Measurements from ENCODE around the gene TMIGD2.
"Not testable (repeated sequence)": the region's sequence is repeated elsewhere in the genome, so short reads cannot be mapped to it uniquely, and the experiment has no call there.

The TMIGD2 gene

DNA sequence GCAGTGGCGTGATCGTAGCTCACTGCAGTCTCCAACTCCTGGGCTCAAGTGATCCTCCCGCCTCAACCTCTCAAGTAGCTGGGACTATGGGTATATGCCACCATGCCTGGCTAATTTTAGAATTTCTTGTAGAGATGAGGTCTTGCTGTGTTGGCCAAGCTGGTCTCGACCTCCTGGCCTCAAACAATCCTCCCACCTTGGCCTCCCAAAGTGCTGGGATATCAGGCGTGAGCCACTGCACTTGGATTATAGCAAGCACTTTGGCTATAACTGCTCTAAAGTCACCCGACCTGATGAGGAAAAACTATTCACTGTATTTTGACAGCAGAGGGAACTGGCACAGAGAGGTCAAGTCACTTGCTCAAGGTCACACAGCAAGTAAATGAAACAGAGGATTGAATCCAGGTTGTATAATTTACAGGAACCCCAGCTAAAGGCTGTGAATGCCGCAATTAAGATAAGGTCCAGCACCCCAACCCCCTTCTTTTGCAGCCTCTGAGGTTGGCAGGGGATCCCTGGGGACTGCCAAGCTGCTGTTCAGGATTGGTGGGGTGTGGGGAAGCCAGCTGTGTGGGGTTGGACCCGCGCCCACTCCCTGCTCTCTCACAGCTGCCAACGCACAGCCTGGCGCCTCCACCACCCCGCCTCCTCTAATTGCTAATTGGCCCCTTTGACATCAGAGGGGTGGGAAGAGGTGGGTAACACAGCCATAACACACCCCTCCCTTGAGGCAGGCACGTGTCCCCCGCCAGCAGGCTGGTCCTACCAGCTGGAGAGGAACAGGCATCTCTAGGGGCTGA is 6.0 kb downstream of the TMIGD2 start:
- DNase-seq (ENCODE audit: low read depth): no peak

DNA sequence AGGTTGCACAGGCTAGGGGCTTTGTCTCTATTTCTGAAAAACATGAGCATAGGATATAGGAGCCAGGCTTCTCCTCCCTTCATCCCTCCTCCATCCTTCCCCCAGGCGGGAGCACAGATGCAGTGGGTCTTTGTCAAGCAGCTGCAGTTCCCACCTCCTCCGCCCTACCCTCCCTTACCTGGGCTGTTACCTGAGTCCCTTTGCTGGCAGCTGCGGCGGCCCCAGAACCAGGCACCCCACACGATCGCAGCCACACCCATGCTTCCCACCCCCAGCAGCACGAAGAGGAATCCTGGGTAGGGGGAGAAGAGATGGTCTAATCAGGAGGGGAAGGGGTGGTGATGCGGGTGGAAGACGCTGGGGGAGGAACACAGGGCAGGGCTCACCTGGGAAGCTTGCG is 7.8 kb downstream of the TMIGD2 start:
- no peak for DNase-seq (ENCODE audit: low read depth)

DNA sequence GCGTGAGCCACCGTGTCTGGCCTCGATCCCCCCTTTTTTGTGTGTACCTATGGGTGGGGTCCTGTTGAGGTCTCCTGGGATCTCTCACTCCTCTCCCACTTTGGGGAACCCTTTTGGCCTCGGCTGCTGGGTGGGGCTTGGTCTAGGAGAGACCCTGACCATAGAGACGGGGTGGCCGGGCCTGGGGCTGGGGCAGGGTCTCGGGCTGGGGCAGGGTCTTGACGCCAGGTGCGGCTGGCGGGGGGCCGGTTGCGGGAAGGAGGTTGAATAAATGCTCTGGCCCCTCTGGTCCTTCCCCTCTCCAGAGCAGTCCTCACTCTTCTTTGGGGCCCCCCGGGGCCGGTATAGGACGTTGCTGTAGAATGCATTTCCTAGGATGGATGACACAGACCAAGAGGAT is 9.7 kb downstream of the TMIGD2 start:
- DNase-seq (ENCODE audit: low read depth): no peak

DNA sequence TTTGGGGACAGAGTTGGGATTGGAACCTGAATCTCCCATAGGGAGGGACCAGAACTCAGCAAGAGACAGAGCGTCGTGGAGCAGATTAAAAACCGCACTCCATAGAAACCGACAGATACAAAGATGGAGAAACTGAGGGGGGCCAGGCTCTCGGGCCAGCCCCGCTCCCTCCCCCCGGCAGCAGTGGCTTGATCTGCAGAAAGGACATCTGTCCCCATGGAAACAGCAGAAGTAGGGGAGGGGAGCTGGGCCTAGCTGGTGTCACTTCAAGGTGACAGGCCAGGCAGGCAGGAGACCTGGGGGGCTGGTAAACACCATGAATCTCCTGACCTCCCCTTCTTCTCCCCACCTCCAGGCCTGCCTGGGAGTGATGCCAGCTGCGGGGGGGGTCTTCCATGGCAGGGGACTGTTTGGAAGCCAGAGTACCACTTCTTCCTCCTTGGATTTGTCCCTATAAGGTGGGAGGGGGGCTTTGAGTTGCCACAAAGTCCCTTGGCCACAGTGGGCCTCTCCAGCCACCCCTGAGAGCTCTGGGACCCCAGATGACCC is 10.9 kb downstream of the TMIGD2 start:
- no peak for DNase-seq (ENCODE audit: low read depth)

- DNase-seq (ENCODE audit: low read depth): no peak
Measured at GRCh38 chr19:4288091-4288777, 14.0 kb downstream of the TMIGD2 start.

- DNase-seq (ENCODE audit: low read depth): not testable (repeated sequence)
Measured at GRCh38 chr19:4286141-4286540, 16.0 kb downstream of the TMIGD2 start.

DNA sequence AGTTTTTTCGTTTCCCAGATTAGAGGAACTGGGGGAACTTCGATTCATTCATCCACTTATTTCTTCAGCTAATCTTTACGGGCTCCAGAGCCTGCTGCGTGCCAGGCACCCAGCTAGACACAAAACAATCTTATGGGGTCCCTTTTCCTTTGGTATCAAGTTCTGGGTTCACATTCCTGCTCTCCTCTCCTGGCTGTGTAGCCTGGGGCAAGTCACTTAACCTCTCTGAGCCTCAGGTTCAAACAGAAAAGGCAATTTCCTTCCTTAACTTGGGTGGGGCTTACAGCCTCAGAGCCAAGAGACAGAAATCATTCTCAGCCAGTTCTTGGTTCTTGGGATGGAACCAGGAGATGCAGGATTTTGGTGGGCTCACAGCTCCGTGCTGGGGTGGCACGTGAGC is 17.2 kb downstream of the TMIGD2 start:
- DNase-seq (ENCODE audit: low read depth): no peak

GRCh38 chr19:4284176-4284958 is 17.8 kb downstream of the TMIGD2 start:
- no peak for DNase-seq (ENCODE audit: low read depth)

DNA sequence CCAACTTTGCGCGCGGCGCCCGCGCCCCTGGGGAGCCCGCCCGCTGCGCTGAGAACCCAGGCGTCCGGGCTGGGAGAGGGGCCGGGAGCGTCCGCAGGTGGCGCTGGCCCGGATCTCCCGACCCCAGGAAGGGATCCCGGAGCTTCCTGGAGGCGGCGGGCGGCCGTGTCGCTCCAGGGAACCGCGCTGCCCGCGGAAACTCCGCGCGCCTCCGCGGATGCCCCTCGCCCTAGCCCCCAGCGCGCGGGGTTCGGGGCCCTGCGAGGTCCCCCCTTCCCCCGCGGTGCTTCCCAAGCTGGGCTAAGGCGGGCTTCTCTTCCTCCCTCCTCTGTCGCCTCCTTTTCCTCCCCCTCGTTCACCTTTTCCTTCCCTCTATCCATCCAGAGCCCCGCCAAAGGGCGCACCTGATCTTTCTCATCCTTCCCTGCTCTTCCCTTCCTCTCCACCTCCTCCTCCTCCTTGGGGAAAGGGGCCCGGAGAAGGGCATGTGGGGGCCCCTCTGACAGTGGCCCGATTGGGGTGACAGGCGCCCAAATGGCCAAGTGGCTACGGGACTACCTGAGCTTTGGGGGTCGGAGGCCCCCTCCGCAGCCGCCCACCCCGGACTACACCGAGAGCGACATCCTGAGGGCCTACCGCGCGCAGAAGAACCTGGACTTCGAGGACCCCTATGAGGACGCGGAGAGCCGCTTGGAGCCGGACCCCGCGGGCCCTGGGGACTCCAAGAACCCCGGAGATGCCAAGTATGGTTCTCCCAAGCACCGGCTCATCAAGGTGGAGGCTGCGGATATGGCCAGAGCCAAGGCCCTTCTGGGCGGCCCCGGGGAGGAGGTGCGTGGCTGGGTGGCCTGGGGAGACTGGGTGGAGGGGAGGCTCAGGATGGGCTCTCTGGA is 22.4 kb downstream of the TMIGD2 start:
- no peak for DNase-seq (ENCODE audit: low read depth)

DNA sequence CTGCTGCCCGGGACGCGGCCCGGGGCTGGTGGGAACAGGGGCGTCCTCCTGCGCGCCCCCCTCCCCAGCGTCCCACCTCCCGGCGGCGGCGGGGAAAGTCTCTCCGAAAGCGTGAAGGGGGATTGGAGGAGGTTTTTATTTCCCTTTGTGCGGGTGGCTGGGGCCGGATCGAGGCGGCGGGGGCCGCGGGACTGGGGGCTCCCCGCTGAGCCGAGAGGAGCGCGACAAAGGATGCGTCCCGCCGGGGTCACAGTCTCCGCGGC is 23.0 kb downstream of the TMIGD2 start:
- DNase-seq (ENCODE audit: low read depth): no peak

GRCh38 chr19:4278419-4279266 is 23.5 kb downstream of the TMIGD2 start, which contains the start of gene SHD:
SHD (plus strand) TSS chr19:4279266; CDS start chr19:4280064, 798 bp downstream.
- no peak for DNase-seq (ENCODE audit: low read depth)

- no peak for DNase-seq (ENCODE audit: low read depth)
Measured at GRCh38 chr19:4278010-4278409, 24.2 kb downstream of the TMIGD2 start.

GRCh38 chr19:4277191-4277696 is 24.9 kb downstream of the TMIGD2 start:
- no peak for DNase-seq (ENCODE audit: low read depth)

DNA sequence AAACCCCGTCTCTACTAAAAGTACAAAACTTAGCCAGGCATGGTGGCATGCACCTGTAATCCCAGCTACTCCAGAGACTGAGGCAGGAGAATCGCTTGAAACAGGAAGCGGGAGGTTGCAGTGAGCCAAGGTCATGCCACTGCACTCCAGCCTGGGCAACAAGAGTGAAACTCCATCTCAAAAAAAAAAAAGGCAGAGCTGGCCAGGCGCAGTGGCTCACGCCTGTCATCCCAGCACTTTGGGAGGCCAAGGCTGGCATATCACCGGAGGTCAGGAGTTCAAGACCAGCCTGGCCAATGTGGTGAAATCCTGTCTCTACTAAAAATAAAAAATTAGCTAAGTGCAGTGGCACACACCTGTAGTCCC is 27.9 kb downstream of the TMIGD2 start:
- DNase-seq (ENCODE audit: low read depth): not testable (repeated sequence)

DNA sequence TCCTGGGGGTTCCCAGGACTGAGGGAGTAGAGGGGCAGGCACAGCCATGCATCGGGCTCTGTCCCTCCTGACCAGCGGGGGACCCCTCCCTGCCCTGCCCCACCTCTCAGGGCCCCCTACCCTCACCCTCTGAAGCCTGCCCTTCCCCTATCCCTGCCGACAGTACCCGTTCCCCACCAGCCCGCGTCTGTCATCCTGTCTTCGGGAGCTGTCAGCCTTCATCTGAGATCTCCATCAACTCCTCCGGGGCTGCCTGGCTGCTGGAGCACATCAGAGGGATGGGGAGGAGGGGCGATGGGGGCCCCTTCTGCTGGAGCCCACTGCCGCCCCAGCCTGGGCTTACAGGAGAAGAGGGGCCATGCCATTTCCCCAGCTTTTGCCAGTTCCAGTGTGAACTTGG is 29.3 kb downstream of the TMIGD2 start:
- no peak for DNase-seq (ENCODE audit: low read depth)

DNA sequence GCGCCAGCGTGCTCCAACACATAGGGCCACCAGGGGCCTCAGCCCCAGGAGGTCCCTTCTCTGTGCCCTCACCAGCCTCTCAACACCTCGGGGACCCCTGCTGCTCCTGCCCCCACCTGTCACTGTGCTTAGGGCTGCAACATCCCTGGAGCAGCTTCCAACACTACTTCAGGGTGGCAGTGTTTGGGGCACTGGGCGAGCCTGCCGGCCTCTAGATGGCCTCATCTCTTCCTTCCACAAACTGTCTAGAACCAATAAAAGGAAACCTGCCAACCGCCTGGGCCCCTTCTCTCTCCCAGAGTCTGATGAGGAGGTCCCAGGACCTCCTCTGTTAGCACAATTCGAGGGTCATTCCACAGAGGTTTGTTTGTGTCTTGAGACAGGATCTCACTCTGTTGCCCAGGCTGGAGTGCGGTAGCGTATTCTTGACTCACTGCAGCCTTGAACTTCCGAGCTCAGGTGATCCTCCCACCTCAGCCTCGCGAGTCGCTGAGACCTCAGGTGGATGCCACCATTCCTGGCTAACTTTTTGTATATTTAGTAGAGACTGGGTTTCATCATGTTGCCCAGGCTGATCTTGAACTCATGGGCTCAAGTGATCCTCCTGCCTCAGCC is 33.3 kb downstream of the TMIGD2 start:
- DNase-seq (ENCODE audit: low read depth): no peak

- no peak for DNase-seq (ENCODE audit: low read depth)
Measured at GRCh38 chr19:4267901-4268815, 34.0 kb downstream of the TMIGD2 start.

DNA sequence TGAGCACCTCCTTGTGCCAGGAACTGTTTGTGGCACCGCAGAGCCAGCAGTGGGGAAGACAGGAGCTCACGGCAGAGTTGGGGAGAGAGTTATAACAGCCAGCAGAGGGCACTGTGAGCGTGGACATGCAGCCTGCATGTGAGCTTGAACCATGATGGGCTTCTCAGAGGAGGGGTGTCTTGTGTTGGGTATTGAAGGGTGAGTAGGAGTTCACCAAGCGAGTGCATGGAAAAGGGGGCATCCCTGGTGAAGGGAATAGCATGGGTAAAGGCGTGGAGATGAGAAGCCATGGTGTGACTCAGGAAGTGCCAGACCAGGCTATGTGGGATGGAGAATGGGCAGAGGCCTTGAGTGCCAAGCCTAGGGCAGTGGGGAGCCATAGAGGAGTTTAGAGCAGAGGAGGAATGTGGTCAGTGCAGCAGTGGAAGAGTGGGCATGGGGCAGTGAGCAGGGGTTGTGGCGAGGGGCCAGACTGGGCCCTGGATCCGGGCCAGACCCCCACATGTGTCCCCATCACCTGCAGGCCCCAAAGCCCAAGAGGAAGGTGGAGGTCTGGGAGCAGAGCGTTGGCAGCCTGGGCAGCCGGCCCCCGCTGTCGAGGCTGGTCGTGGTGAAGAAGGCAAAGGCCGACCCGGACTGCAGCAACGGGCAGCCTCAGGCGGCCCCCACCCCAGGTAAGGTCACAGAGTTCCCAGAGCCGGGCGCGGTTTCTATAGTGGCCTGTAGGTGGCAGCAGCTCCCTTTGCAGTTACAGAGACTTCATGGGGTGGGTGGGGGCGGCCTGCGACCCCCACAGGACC is 34.9 kb downstream of the TMIGD2 start:
- peak; percentile 37 for DNase-seq (ENCODE audit: low read depth)
